Upper lobe of right lung (tissue), 1 donor: Measurements from ENCODE around the gene SUMF2. TPM values are rescaled to one million over a fixed set of nuclear protein-coding genes. Genes with fewer than 3 reads are reported as not detected.
"Not testable (repeated sequence)": the region's sequence is repeated elsewhere in the genome, so short reads cannot be mapped to it uniquely, and the experiment has no call there.

Experiments
- ATAC-seq: fragments of 200-7000 bp; cut with Tn5 transposase; one replicate; pipeline ENCODE4 v1.9.1; 2020; ENCODE audit warnings: mild to moderate bottlenecking, moderate library complexity
- DNase-seq: peaks from one replicate; pipeline ENCODE4 v3.0.0-alpha.2; 2020
- H3K27ac ChIP-seq: fragments of 200-600 bp; one replicate; pipeline ENCODE4 v1.8.0; 2022
- H3K27me3 ChIP-seq: fragments of 200-600 bp; one replicate; pipeline ENCODE4 v1.8.0; 2022; ENCODE audit warnings: mild to moderate bottlenecking
- H3K36me3 ChIP-seq: fragments of 200-600 bp; one replicate; pipeline ENCODE4 v1.8.0; 2022
- H3K4me1 ChIP-seq: fragments of 200-600 bp; one replicate; pipeline ENCODE4 v1.8.0; 2022
- H3K4me3 ChIP-seq: fragments of 200-600 bp; one replicate; pipeline ENCODE4 v1.8.0; 2022; ENCODE audit warnings: mild to moderate bottlenecking
- H3K9me3 ChIP-seq: fragments of 200-600 bp; one replicate; pipeline ENCODE4 v1.8.0; 2022
- CTCF ChIP-seq: fragments of 200-600 bp; IDR thresholded peaks from one replicate; pipeline ENCODE4 v1.8.0; 2022; ENCODE audit warnings: antibody characterized with exemption
- intact Hi-C: fragments of 100-400 bp; cut with DNase I; formaldehyde crosslinking; loops from one replicate; pipeline ENCODE4 v1.11.0; 2022
- total RNA-seq: library from RNA; stranded (reverse); fragmentation: NEBNext Ultra II Directional; extraction: Animal tissue kit (Norgen Biotek cat#: 25700); gene quantifications from one replicate; pipeline ENCODE4 v1.2.1, GENCODE V29; 2021
- donor health status: DM: no; HTN: yes; CAD: no; lungs with severe emphysema.

The SUMF2 gene
- total RNA-seq, 1 donor from 2014 or later: 167 TPM

GRCh38 chr7:56087445-56087844 lies 23.4 kb downstream of the SUMF2 start:
- intact Hi-C loops: no loop called here
- DNase-seq (no peak), ATAC-seq (no peak)
- H3K9me3 ChIP-seq: no peaks in the 10 kb centered on the region
- no peak overlapping the region for H3K27ac ChIP-seq
- H3K4me1 ChIP-seq: no peaks in the 10 kb centered on the region
- no peaks in the 10 kb centered on the region for H3K27me3 ChIP-seq
- no peak for TF ChIP-seq CTCF
- H3K36me3 ChIP-seq: peaks cover 16% of the 10 kb centered on the region
- H3K4me3 ChIP-seq: no peak overlapping the region

GRCh38 chr7:56091591-56091990 lies 27.5 kb downstream of the SUMF2 start:
- no peaks in the 10 kb centered on the region for H3K27me3 ChIP-seq
- no peaks in the 10 kb centered on the region for H3K36me3 ChIP-seq
- ATAC-seq (no peak), DNase-seq (no peak)
- intact Hi-C loops: no loop called here
- TF ChIP-seq CTCF: no peak
- no peaks in the 10 kb centered on the region for H3K4me1 ChIP-seq
- no peak overlapping the region for H3K4me3 ChIP-seq
- no peaks in the 10 kb centered on the region for H3K9me3 ChIP-seq
- H3K27ac ChIP-seq: no peak overlapping the region

- H3K36me3 ChIP-seq, H3K9me3 ChIP-seq, H3K27ac ChIP-seq, ATAC-seq, H3K4me3 ChIP-seq, H3K27me3 ChIP-seq, DNase-seq, H3K4me1 ChIP-seq, intact Hi-C loops: not testable (repeated sequence)
These were observed 28.3 kb downstream of the SUMF2 start for GRCh38 chr7:56092388-56092787.

DNA sequence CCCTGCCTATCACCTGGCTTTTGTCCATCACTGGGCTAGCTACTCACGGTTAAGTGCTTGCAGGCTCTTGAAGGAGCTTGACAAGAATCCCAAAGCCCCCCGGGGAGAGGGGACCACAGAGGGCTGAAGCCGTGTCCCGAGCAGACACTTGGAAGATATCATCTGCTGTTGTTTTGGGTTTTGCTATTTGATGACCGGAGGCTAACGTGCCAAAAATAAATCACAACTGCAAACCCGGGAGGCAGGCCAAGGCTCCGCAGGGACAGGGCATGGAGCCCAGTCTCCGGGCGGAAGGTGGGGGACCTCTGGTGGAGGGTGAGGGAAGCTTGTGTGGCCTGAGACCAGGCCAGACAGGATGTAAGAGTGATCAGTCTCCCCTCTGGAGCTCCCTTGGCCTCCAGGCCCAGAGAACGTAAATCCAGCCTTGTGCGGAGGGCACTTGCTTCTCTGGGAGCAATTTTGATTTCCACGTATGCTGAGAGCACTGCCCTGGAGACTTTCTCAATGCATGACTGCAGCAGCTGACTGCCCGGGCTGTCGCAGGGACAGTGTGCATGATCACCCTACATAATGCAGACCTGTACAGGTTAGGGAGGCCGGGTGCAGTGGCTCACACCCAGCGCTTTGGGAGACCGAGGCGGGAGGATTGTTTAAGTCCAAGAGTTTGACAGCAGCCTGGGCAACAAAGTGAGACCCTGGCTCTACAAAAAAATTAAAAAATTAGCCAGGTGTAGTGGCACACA lies 28.9 kb downstream of the SUMF2 start, which contains the start of gene PHKG1:
Gene PHKG1 (minus strand): TSS at position 164 of the 743 bp plus-strand sequence. CDS start 4,011 bp downstream, outside the sequence.
- H3K4me1 ChIP-seq: no peaks in the 10 kb centered on the region
- peak; percentile 81 for DNase-seq
- no peak within 1 kb of the TSS for H3K4me3 ChIP-seq
- peak; percentile 94 for ATAC-seq
- no peaks in the 10 kb centered on the region for H3K36me3 ChIP-seq
- H3K9me3 ChIP-seq: no peaks in the 10 kb centered on the region
- no peak within 1 kb of the TSS for H3K27ac ChIP-seq
- H3K27me3 ChIP-seq: no peaks in the 10 kb centered on the region
- TF ChIP-seq CTCF: peak; percentile 60
- intact Hi-C loops: no loop called here

DNA sequence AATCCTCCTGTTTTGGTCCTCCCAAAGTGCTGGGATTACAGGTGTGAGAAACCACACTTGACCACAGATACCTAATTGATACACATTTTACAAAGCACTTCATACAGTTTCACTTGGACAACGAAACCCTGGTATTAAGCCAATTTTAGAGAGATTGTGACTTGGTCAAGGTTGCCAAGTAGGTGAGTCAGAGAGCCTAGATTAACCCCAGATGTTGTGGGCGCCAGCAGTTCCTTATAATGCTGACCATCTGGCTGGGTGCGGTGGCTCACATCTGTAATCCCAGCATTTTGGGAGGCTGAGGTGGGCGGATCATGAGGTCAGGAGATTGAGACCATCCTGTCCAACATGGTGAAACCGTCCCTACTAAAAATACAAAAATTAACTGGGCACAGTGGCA lies 33.6 kb downstream of the SUMF2 start:
- Histone ChIP-seq H3K36me3 (peaks cover 35% of the 10 kb centered on the region), H3K27me3 (no peaks in the 10 kb centered on the region), H3K4me1 (no peaks in the 10 kb centered on the region), H3K9me3 (no peaks in the 10 kb centered on the region), H3K27ac (no peak overlapping the region), H3K4me3 (no peak overlapping the region)
- no peak for DNase-seq
- ATAC-seq: peak; percentile 21
- no peak for TF ChIP-seq CTCF
- intact Hi-C loops: no loop called here

DNA sequence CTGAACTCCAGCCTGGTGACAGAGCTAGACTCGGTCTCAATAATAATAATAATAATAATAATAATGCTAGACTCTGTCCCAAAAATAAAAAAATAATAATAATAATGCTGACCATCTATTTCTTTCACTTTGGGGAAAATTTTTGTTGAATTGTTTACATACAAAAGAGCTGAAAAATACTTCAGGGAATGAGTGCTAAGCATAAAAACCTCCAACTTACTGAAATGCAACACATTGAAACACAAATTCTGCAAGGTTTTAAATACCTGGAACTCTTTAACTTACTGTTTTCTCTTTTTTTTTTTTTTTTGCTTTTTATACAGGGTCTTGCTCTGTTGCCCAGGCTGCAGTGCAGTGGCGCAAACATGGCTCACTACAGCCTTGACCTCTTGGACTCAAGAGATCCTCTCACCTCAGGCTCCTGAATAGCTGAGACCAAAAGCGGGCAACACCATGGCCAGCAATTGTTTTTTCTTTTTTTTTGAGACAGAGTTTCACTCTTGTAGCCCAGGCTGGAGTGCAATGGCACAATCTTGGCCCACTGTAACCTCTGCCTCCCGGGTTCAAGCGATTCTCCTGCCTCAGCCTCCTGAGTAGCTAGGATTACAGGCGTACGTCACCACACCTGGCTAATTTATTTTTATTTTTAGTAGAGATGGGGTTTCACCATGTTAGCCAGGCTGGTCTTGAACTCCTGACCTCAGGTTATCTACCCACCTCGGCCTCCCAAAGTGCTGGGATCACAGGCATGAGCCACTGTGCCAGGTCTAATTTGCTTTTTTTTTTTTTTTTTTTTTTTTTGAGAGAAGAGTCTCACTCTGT lies 34.3 kb downstream of the SUMF2 start:
- H3K9me3 ChIP-seq, H3K4me3 ChIP-seq, ATAC-seq, H3K27ac ChIP-seq, DNase-seq, intact Hi-C loops, H3K27me3 ChIP-seq, H3K4me1 ChIP-seq: not testable (repeated sequence)
- H3K36me3 ChIP-seq: peaks cover 42% of the 10 kb centered on the region
